ENCODE results near the gene HNRNPUL2.
"Not testable (repeated sequence)": the region's sequence is repeated elsewhere in the genome, so short reads cannot be mapped to it uniquely, and the experiment has no call there.

Gene HNRNPUL2

GRCh38 chr11:62703921-62704320 lies 23.3 kb downstream of the HNRNPUL2 start:
- DNase-seq (ENCODE audit: low read depth in 2 of 2) = not testable (repeated sequence)

GRCh38 chr11:62702246-62702645 lies 25.0 kb downstream of the HNRNPUL2 start:
- no peak for DNase-seq (ENCODE audit: low read depth in 2 of 2)

- peak; percentile 55 to 69 for DNase-seq (ENCODE audit: low read depth in 2 of 2)
Measured at GRCh38 chr11:62694455-62695167, 32.6 kb downstream of the HNRNPUL2 start.

- DNase-seq (ENCODE audit: low read depth in 2 of 2) = not testable (repeated sequence)
Measured at GRCh38 chr11:62693624-62694023, 33.6 kb downstream of the HNRNPUL2 start.

GRCh38 chr11:62689421-62690183 lies 37.7 kb downstream of the HNRNPUL2 start, which contains the start of gene LRRN4CL:
TSS of gene LRRN4CL (minus strand) at chr11:62689530. CDS start at chr11:62688508, 1,022 bp downstream.
- no peak for DNase-seq (ENCODE audit: low read depth in 2 of 2)

GRCh38 chr11:62688491-62688890 lies 38.8 kb downstream of the HNRNPUL2 start:
- no peak for DNase-seq (ENCODE audit: low read depth in 2 of 2)

GRCh38 chr11:62687508-62688396 lies 39.5 kb downstream of the HNRNPUL2 start:
- no peak for DNase-seq (ENCODE audit: low read depth in 2 of 2)

GRCh38 chr11:62682518-62682917 lies 44.7 kb downstream of the HNRNPUL2 start:
- DNase-seq (ENCODE audit: low read depth in 2 of 2) = no peak

GRCh38 chr11:62680825-62681240 lies 46.4 kb downstream of the HNRNPUL2 start:
- no peak for DNase-seq (ENCODE audit: low read depth in 2 of 2)

- peak; percentile 82 to 86 for DNase-seq (ENCODE audit: low read depth in 2 of 2)
Measured at GRCh38 chr11:62678770-62679696, 48.2 kb downstream of the HNRNPUL2 start, which contains the start of gene UBXN1. TSS of gene UBXN1 (minus strand) at chr11:62679073. CDS start at chr11:62678923, 150 bp downstream.

GRCh38 chr11:62678433-62678769 lies 48.9 kb downstream of the HNRNPUL2 start:
- DNase-seq (ENCODE audit: low read depth in 2 of 2) = no peak

GRCh38 chr11:62677714-62678113 lies 49.5 kb downstream of the HNRNPUL2 start:
- DNase-seq (ENCODE audit: low read depth in 2 of 2) = no peak

- no peak for DNase-seq (ENCODE audit: low read depth in 2 of 2)
Measured at GRCh38 chr11:62677156-62677555, 50.1 kb downstream of the HNRNPUL2 start.

GRCh38 chr11:62676698-62677097 lies 50.6 kb downstream of the HNRNPUL2 start:
- DNase-seq (ENCODE audit: low read depth in 2 of 2) = no peak

- DNase-seq (ENCODE audit: low read depth in 2 of 2) = not testable (repeated sequence)
Measured at GRCh38 chr11:62675415-62675814, 51.8 kb downstream of the HNRNPUL2 start.

GRCh38 chr11:62673196-62673525 lies 54.1 kb downstream of the HNRNPUL2 start:
- no peak for DNase-seq (ENCODE audit: low read depth in 2 of 2)

- DNase-seq (ENCODE audit: low read depth in 2 of 2) = peak; percentile 59 to 80
Measured at GRCh38 chr11:62671608-62672389, 55.5 kb downstream of the HNRNPUL2 start, which contains the start of the genes LBHD1 and UQCC3. TSS of gene LBHD1 (minus strand) at chr11:62672267. CDS start at chr11:62670031, 2,236 bp downstream. TSS of gene UQCC3 (plus strand) at chr11:62671673. CDS start at chr11:62671746, 73 bp downstream.

GRCh38 chr11:62671236-62671607 lies 56.0 kb downstream of the HNRNPUL2 start:
- DNase-seq (ENCODE audit: low read depth in 2 of 2) = no peak

GRCh38 chr11:62669420-62670161 lies 57.7 kb downstream of the HNRNPUL2 start:
- DNase-seq (ENCODE audit: low read depth in 2 of 2) = no peak

All from stimulated activated CD4-positive, alpha-beta T cell treated with anti-CD3 and anti-CD28 coated beads, Interleukin-15, amount 100 ng/mL, for 48 hours (primary cell).